Activated T-helper 1 cell treated with anti-CD3 and anti-CD28 coated beads, Interleukin-2, amount 50 U/mL, for 16 hours (primary cell): ENCODE results near the gene KLF15.

Experiments
- DNase-seq, 2 donors: peaks; one replicate each; pipeline ENCODE4 v3.0.0-alpha.2; 2020; ENCODE audit warnings: low read depth in 1 of 2, low spot score in 1 of 2

The KLF15 gene

GRCh38 chr3:126322181-126322967, 34.8 kb downstream of the KLF15 start:
- DNase-seq = no peak

- no peak for DNase-seq
Measured at GRCh38 chr3:126321490-126321889, 35.7 kb downstream of the KLF15 start.

DNA sequence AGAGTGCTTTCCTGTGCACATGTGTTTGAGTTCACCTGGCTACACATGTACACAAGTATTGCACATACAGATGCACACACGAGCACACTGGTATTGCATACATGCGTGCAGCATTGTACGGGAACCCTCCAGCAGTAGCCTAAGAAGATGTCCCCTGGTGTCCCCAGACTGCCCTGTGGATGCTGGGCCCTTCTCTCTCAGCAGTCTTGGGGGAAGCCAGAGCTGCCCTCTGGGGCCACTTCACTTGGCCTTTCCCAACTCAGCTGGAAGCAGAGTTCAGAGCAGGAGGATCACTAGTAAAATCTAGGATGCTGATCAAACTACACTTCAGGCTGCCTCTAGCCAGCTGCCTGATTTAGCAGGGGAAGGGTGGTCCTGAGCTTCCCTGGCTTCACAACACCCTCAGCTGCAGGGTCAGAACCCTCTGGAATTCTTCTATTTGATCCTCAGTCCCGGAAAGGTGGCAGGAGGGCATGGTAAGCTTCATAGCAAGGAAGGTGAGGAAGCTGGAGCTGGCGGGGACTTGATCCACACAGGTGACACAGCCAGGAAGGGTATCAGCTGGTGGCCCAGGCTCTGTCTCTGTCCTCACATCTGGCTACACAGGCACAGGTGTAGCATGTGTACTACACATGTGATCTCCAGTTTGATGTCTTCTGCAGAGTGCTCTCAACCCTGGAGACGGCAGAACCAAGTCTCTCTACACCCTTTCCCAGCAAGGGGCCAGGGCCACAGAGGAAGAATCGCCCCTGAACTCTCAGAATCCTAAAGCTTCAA, 36.5 kb downstream of the KLF15 start:
- DNase-seq = no peak

GRCh38 chr3:126319701-126320295, 37.4 kb downstream of the KLF15 start:
- DNase-seq = no peak

DNA sequence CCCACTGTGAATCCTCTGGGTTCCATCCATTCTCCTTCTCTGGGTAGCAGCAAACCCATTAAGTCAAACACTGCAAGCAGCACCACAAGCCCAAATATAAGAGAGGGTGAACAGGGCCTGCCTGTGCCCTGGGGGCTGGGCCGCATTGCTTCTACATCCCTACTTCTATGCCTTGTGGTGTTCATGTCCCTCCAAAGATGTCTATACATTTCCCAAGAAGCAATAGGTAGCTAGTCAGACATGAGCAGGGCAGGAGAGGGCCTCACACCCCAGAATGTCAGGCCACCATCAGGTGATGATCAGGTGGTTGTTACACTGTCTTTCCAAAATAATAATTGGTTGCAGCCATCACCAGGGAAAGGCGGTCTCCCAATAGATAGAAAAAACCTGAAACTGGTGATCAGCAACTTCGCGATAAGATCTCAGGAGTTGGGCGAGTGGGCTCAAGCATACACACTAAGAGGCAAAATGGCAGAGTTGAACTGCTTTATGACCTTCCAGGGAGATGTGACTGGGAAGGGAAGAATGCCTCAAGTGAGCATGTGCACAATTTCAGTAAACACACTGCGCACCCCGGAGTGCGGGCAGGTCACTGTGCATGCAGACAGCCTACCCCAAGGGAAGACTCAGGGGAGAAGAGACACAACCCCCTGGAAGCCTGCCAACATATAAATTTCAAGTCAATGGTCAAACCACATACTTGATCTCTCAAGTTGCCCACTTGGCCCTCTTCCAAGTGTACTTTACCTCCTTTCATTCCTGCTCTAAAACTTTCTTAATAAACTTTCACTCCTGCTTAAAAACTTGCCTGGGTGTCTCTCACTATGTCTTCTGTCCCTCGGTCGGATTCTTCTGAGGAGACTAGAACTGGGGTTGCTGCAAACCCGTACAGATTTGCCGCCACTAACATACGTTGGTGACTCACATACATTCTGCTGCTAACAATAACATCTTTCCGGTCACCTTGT, 39.9 kb downstream of the KLF15 start:
- no peak for DNase-seq

DNA sequence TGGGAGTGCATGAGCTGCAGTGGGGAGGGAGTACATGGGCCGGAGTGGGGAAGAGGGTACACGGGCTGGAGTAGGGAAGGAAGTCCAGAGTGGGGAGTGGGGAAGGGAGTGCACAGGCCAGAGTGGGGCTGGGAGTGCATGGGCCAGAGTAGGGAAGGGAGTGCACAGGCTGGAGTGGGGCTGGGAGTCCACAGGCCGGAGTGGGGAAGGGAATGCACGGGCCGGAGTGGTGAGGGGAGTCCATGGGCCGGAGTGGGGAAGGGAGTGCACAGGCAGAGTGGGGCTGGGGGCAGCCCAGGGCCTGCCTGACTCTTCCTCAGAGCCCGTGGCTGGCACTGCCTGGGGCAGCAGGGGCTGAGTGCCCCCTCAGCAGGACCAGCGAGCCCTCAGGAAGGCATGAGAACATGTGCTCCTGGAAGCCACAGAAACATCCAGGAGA, 40.7 kb downstream of the KLF15 start:
- no peak for DNase-seq

DNA sequence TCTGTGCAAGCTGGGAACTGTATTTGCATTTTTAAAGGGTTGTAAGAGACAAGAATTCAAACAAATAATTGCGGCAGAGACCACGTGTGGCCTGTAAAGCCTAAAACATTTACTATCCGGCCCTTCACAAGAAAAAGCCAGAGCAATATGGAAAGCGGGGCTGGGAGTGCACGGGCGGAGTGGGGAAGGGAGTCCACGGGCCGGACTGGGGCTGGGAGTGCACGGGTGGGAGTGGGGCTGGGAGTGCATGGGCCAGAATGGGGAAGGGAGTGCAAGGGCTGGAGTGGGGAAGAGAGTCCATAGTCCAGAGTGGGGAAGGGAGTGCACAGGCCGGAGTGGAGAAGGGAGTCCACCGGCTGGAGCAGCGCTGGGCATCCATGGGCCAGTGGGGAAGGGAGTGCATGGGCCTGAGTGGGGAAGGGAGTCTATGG, 41.2 kb downstream of the KLF15 start:
- DNase-seq = no peak

GRCh38 chr3:126314790-126315658, 42.2 kb downstream of the KLF15 start:
- DNase-seq = no peak

GRCh38 chr3:126314305-126314789, 42.9 kb downstream of the KLF15 start:
- no peak for DNase-seq

DNA sequence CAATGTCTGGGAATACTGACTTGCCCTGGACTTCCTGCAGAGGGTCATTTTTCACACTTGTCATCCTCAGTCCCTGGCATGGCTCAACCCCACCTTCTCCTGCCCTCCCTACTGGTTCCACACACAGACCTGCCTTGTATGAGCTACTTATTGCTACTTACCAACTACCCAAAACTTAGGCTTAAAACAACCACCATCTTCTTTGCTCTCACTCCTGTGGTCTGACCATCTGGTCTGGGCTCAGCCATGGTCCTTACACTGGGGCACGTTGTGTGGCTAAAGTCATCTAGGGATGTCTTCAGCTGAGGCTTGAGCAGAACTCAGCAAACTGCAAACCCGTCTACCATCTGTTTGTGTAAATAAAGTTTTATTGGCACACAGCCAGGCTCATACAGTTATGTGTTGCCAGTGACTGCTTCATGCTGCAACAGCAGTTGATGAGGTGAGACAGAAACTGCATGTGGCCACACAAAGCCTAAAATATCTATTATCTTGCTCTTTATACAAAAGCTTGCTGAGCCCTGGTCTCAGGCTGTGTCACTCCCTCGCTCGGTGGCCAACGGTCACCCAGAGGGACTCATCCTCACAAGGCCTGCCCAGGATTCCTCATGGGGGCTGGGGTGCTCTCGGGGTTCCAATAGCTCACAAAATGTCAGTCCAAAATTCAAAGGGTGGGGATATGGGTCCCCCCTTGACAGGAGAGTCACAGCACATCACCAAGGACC, 43.5 kb downstream of the KLF15 start:
- no peak for DNase-seq

DNA sequence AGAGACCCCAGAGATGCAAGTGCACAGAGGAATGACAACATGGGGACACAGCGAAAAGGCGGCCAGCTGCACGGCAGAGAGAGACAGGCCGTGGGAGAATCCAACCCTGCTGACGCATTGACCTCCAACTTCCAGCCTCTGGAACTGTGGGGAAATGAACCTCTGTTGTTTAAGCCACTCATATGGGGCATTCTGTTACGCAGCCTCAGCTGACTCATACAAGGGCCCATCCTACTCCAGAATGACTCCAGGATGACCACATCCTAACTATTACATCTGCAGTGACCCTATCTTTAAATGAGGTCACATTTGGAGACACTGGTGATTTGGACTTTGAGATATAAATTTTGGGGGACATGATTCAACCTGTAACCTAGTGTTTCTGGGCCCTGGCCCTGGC, 44.0 kb downstream of the KLF15 start:
- no peak for DNase-seq

GRCh38 chr3:126312341-126312740, 44.9 kb downstream of the KLF15 start:
- no peak for DNase-seq

GRCh38 chr3:126311338-126311978, 45.8 kb downstream of the KLF15 start:
- DNase-seq = no peak

GRCh38 chr3:126310816-126311215, 46.4 kb downstream of the KLF15 start:
- no peak for DNase-seq

DNA sequence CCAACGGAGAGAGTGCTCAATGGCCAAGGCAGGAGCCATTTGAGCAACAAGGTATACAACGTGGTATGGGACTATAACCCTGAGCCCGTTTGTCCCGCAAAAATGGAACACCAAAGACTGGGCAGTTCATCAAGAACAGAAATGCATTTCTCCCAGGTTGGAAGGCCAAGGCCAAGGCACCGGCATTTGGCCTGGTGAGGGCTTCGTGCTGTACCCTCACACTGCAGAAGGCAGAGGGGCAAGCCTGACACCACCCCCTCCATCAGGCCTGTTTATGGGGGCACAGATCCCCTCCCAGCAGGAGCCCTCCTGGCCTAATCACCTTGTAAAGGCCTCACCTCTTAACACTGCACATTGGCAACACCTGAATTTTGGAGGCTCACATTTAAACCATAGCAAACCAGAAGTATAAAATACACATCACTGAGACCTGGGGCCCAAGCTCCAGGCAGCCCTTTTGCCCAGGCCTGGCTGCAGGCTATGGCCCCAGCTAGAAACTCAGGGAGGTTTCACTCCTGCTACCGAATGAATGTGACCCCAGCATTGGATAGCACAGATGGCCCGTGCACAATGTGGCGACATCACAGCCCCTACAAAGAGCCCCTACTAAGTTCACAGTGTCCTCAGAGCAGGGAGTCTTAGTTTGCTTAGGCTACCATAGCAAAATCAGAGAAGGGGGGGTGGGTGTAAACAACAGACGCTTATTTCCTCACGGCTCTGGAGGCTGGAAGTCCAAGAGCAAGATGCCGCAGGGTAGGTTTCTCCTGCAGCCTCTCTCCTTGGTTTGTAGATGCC, 47.1 kb downstream of the KLF15 start:
- no peak for DNase-seq

DNA sequence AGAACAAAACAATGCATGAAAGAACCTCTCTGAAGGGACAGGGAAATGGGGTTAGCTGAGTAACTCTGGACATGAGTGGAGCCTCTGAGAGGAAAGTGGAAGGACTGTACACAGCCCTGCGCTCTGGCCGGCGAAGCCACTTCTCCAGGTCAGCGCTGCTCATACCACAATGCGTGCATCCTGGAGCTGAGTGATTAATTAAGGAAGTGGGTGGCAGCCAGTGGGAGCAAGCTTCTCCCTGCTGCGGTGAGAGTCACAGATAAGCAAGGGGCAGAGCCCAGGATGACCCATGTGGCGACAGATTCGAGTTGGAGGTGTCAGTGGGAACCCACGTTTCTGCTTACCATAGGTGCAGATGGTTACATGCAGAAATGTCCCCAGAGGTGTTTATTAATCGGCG, 48.0 kb downstream of the KLF15 start:
- DNase-seq = no peak

DNA sequence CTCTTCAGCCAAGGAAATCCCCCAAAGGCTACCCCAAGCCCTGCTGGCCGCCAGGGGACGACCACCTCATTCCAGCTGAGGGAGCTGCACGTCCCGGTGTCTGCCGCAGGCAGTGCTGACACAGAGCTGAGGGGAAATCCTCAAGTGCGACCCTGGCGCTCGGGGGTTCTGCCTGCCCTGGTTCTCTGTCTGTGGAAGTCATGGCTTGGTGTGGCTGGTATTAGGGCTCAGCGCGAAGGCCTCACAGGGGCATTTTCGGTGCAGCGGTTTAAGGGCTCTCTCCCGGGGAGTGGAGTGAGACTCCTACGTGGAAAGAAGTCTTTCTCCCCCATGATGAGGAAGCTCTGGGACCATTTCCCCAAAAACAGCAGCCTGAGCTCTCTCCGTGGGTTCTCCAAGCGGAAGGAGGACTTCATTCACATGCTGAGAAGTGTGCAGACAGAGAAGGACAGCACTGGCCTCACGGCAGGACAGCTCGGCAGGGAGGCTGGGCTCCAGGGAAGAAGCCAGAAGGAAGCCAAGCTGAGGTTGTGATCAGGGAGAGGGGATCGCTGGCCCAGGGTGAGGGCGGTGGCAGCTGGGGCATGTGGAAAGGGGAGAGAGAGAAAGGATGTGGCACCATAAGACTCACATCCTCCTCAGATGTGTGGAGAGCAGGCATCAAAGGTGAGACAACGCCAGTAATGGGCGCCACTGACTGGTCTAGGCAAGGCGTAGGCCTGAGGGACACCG, 48.6 kb downstream of the KLF15 start:
- no peak for DNase-seq
